Sigmoid colon (tissue), 7 donors: Measurements from ENCODE around the gene PBOV1. TPM values are rescaled to one million over a fixed set of nuclear protein-coding genes. Genes with fewer than 3 reads are reported as not detected.
A peak's percentile ranks its signal among the peaks of the same experiment; 100 is the strongest.

ENCODE experiments used
- DNase-seq: peaks from one replicate; pipeline ENCODE4 v3.0.0-alpha.2; 2019
- H3K27ac ChIP-seq, 4 donors: fragments of 200-600 bp; sonication (generic); one replicate each; pipeline ENCODE4 v1.5.1; 2016 to 2019; ENCODE audit warnings: mild to moderate bottlenecking in 1 of 4
- H3K27me3 ChIP-seq, 3 donors: fragments of 200-600 bp; sonication (generic); one replicate each; pipeline ENCODE4 v1.5.1; 2019; ENCODE audit warnings: mild to moderate bottlenecking in 1 of 3
- H3K36me3 ChIP-seq, 4 donors: fragments of 200-600 bp; sonication (generic); one replicate each; pipeline ENCODE4 v1.5.1; 2016 to 2019
- H3K4me1 ChIP-seq, 4 donors: fragments of 200-600 bp; sonication (generic); one replicate each; pipeline ENCODE4 v1.5.1; 2017 to 2019
- H3K4me3 ChIP-seq, 4 donors: fragments of 200-600 bp; sonication (generic); one replicate each; pipeline ENCODE4 v1.5.1; 2017 to 2019; ENCODE audit warnings: mild to moderate bottlenecking in 2 of 4, moderate library complexity in 1 of 4
- H3K9me3 ChIP-seq, 4 donors: fragments of 200-600 bp in 3 of 4; sonication (generic) in 3 of 4; one replicate each; pipeline versions ENCODE4 v1.5.1 to v1.6.1; 2013 to 2019
- CTCF ChIP-seq, 4 experiments: fragments of 450-650 bp in 3 of 4; fragments of 200-600 bp in 1 of 4; IDR thresholded peaks; one replicate each; pipeline ENCODE4 v1.5.1; 2016 to 2019; ENCODE audit warnings: antibody characterized with exemption in 4 of 4, mild to moderate bottlenecking in 3 of 4, moderate library complexity in 2 of 4
- EP300 ChIP-seq, 4 donors: sonication (generic); formaldehyde crosslinking; IDR thresholded peaks; one replicate each; pipeline ENCODE4 v1.6.1; 2017; ENCODE audit warnings: antibody characterized with exemption in 4 of 4
- POLR2A ChIP-seq, 2 donors: fragments of 450-650 bp; IDR thresholded peaks; one replicate each; pipeline ENCODE4 v1.6.1; 2016; ENCODE audit warnings: antibody characterized with exemption in 2 of 2, mild to moderate bottlenecking in 2 of 2, moderate library complexity in 2 of 2
- POLR2AphosphoS5 ChIP-seq, 4 donors: sonication (generic); formaldehyde crosslinking; IDR thresholded peaks; one replicate each; pipeline ENCODE4 v1.6.1; 2017; ENCODE audit warnings: antibody characterized with exemption in 4 of 4
- WGBS, 2 donors: extraction: QIAGEN DNeasy Blood & Tissue Kit; methylation state at CpG; one replicate each; pipeline ENCODE4 v1.1.7; 2013; 5-methylcytosine and 5-hydroxymethylcytosine counted together
- intact Hi-C: fragments of 100-400 bp; cut with DNase I; formaldehyde crosslinking; loops from one replicate; pipeline ENCODE4 v1.15.1; 2023
- polyA plus RNA-seq, 3 donors: library from polyadenylated mRNA; stranded (reverse); fragments of 200-250 nt; gene quantifications; one replicate each; pipeline ENCODE4 v1.2.3, GENCODE V29; 2013
- total RNA-seq, 4 donors: library from RNA; depleted of rRNA; stranded (reverse); fragments of >200 nt; gene quantifications; one replicate each; pipeline ENCODE4 v1.1.0, GENCODE V29; 2016
- donor health status: healthy with polysubstance abuse.
- donor health status: Bipolar disorder and iron deficiency.
- donor health status: healthy.

Gene PBOV1
- total and polyA plus RNA-seq, 7 donors = not detected

GRCh38 chr6:138250513-138251247, 32.4 kb upstream of the PBOV1 start:
- 89% methylated on average over 16 of the region's 16 CpGs for WGBS, 2 donors
- Histone ChIP-seq H3K4me3 (peak overlapping the region in 1 of 4 donors; percentile 0), H3K9me3 (no peaks in the 10 kb centered on the region), H3K36me3 (no peaks in the 10 kb centered on the region), H3K27me3 (no peaks in the 10 kb centered on the region), H3K27ac (peak overlapping the region in 1 of 4 donors; percentile 34), H3K4me1 (no peaks in the 10 kb centered on the region)
- intact Hi-C loops = no loop called here
- no peak for DNase-seq
- no peak for TF ChIP-seq EP300 (IDR thresholded peaks at IDR 0.05)
- no peak for TF ChIP-seq CTCF (IDR thresholded peaks at IDR 0.05)
- TF ChIP-seq POLR2AphosphoS5 (IDR thresholded peaks at IDR 0.05) = peak in 1 of 4 donors; percentile 43
- no peak for TF ChIP-seq POLR2A (IDR thresholded peaks at IDR 0.05)

DNA sequence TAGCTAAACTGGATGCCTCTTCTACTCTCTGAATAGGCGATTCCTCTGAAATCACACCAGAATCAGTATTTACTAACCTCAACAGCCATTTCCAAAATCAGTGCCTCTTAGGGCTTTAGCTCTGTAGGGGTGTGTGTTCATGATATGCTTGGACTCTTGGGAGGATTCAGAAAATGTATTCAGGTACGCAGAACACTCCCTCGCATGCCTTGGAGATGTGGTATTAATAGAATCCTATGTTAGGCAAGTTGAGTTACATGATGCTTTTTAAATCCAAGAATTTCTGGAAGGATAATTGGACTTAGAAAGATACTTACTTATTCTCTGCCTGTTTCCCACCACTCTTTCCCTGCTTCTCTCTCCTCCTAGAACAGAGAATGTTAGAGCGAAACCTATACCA, 31.8 kb upstream of the PBOV1 start:
- Histone ChIP-seq H3K4me3 (no peak overlapping the region), H3K9me3 (no peaks in the 10 kb centered on the region), H3K4me1 (no peaks in the 10 kb centered on the region), H3K36me3 (no peaks in the 10 kb centered on the region), H3K27ac (no peak overlapping the region), H3K27me3 (no peaks in the 10 kb centered on the region)
- intact Hi-C loops = no loop called here
- 96 to 97% methylated on average over 4 of the region's 4 CpGs for WGBS, 2 donors
- DNase-seq = no peak
- TF ChIP-seq POLR2AphosphoS5 (IDR thresholded peaks at IDR 0.05) (no peak), CTCF (IDR thresholded peaks at IDR 0.05) (no peak), EP300 (IDR thresholded peaks at IDR 0.05) (no peak), POLR2A (IDR thresholded peaks at IDR 0.05) (no peak)

- WGBS, 2 donors = 87 to 96% methylated on average over 1 of the region's 1 CpG
These were observed 30.6 kb upstream of the PBOV1 start for GRCh38 chr6:138248878-138249277.

DNA sequence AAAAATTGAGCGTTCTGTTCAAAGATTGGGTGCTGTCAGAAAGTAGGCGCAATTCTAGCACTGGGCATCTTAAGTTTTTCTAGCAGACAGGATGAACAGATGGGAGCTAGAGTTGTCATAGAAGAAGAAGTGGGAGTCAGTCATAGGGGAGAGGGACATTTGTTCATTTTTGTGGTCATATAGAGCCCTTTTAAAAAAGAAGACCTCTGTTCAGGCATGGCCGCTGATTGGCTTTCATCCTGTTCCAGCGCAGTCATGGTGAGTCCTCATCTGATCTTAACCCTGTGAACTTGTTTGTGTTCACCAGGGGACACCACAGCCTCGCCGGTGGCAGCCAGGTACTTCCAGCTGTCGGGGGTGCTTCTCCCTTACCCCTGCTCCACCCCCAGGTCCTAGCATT, 29.7 kb upstream of the PBOV1 start:
- intact Hi-C loops = no loop called here
- Histone ChIP-seq H3K4me3 (no peak overlapping the region), H3K27me3 (no peaks in the 10 kb centered on the region), H3K36me3 (no peaks in the 10 kb centered on the region), H3K27ac (no peak overlapping the region), H3K9me3 (no peaks in the 10 kb centered on the region), H3K4me1 (no peaks in the 10 kb centered on the region)
- TF ChIP-seq CTCF (IDR thresholded peaks at IDR 0.05) (no peak), POLR2AphosphoS5 (IDR thresholded peaks at IDR 0.05) (no peak), POLR2A (IDR thresholded peaks at IDR 0.05) (no peak)
- no peak for DNase-seq
- 90 to 94% methylated on average over 7 of the region's 7 CpGs for WGBS, 2 donors

More at GRCh38 chr6:138248878-138249277, 30.6 kb upstream of the PBOV1 start:
- no peaks in the 10 kb centered on the region for H3K27me3 ChIP-seq
- TF ChIP-seq POLR2AphosphoS5 (IDR thresholded peaks at IDR 0.05) = no peak
- no peak for TF ChIP-seq CTCF (IDR thresholded peaks at IDR 0.05)
- TF ChIP-seq POLR2A (IDR thresholded peaks at IDR 0.05) = no peak
- TF ChIP-seq EP300 (IDR thresholded peaks at IDR 0.05) = no peak
- H3K36me3 ChIP-seq = no peaks in the 10 kb centered on the region
- DNase-seq = no peak
- no peak overlapping the region for H3K27ac ChIP-seq
- H3K4me1 ChIP-seq = no peaks in the 10 kb centered on the region
- H3K4me3 ChIP-seq = no peak overlapping the region
- intact Hi-C loops = no loop called here
- H3K9me3 ChIP-seq = no peaks in the 10 kb centered on the region
